NOMO-1 (cell line): ENCODE data around the gene KAT5.
"Not testable (repeated sequence)": the region's sequence is repeated elsewhere in the genome, so short reads cannot be mapped to it uniquely, and the experiment has no call there.

Source experiments
- DNase-seq, 2 experiments: peaks; one replicate each; lab custom pipeline; 2025; ENCODE audit not compliant: unreplicated experiment in 2 of 2; lab: John Stamatoyannopoulos, UW

The KAT5 gene

GRCh38 chr11:65711785-65712632 is at the start of gene KAT5:
Gene KAT5, plus strand, starts transcription at chr11:65712252. Its CDS starts 16 bp downstream, at chr11:65712268.
- peak; percentile 97 to 98 for DNase-seq

GRCh38 chr11:65662799-65663638 is 49.0 kb upstream of the KAT5 start, which contains the start of gene RELA:
Gene RELA, minus strand, starts transcription at chr11:65662916. Its CDS starts 84 bp downstream, at chr11:65662832.
- peak; percentile 91 to 96 for DNase-seq

- peak in 1 of 2 experiments; percentile 9 for DNase-seq
Observed at GRCh38 chr11:65663639-65664200, 48.3 kb upstream of the KAT5 start.

DNA sequence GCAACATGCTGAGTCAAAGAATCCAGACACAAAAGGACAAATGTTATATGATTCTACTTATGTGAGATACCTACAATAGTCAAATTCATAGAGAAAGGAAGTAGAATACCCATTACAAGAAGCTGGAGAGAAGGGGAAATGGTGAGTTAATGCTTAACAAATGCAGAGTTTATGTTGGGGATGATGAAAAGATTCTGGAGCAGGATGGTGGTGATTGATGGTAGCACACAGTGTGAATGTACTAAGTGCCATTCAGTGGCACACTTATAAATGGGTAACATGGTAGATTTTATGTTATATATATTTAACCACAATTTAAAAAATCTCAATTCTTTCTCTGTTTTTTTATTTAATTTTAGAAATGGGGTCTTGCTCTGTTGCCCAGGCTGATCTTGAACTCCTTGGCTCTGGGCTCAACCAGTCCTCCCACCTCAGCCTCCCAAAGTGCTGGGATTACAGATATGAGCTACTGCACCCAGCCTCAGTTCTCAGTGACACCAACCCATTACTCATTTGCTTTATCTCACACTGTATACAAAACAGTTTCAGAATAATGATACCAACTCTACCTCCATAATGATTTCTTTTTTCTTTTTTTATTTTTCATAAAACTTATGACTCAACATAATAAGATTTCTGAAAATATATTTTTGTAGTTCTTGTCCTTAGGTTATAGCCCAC is 39.7 kb upstream of the KAT5 start:
- DNase-seq: no peak

- no peak for DNase-seq
Observed at GRCh38 chr11:65672982-65673381, 39.1 kb upstream of the KAT5 start.

GRCh38 chr11:65680192-65680743 is 31.8 kb upstream of the KAT5 start:
- no peak for DNase-seq

- DNase-seq: not testable (repeated sequence)
Observed at GRCh38 chr11:65683480-65683879, 28.6 kb upstream of the KAT5 start.

DNA sequence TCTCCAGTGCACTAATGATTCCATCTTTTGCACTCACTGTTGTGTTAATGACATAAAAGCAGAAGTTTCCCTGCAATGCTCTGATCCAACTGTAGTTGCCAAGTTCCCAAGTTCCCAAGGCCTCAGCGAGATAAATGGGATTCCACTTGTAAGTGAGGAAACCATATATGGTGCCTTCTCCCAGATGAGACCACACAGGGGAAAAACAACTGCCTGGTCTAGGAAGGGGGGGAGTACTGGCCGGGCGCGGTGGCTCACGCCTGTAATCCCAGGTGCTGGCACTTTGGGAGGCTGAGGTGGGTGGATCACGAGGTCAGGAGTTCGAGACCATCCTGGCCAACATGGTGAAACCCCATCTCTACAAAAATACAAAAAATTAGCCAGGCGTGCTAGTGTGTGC is 26.1 kb upstream of the KAT5 start:
- DNase-seq: no peak

- not testable (repeated sequence) for DNase-seq
Observed at GRCh38 chr11:65691847-65692246, 20.2 kb upstream of the KAT5 start.

- no peak for DNase-seq
Observed at GRCh38 chr11:65692367-65692766, 19.7 kb upstream of the KAT5 start.

DNA sequence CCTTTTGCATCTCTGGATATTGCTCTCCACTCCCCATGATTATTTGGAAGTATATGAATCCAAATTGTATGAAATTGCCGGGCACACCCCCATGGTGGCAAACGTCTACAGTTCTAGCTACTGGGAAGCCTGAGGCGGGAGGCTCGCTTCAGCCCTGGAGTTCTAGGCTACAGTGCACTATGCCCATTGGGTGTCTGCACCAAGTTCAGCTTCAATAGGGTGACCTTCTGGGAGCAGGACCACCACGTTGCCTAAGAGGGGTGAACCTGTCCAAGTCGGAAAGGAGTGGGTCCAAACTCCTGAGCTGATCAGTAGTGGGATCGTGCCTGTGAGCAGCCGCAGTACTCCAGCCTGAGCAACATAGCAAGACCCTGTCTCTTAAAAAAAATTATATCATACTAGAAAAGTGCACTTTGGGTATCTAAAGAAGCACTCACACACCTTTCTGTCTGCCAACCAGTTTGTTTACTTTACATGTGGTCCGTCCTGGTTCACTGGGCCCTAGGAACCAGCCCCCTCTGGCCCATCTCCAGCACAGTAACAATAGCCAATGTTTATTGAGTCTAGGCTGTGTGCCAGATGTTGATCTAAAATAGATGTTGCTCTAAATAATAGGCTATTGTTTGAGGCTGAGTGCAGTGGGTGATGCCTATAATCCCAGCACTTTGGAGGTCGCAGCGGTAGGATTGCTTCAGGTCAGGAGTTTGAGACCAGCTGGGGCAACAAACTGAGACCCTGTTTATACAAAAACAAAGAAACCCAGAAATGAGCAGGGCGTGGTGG is 16.4 kb upstream of the KAT5 start:
- no peak for DNase-seq

DNA sequence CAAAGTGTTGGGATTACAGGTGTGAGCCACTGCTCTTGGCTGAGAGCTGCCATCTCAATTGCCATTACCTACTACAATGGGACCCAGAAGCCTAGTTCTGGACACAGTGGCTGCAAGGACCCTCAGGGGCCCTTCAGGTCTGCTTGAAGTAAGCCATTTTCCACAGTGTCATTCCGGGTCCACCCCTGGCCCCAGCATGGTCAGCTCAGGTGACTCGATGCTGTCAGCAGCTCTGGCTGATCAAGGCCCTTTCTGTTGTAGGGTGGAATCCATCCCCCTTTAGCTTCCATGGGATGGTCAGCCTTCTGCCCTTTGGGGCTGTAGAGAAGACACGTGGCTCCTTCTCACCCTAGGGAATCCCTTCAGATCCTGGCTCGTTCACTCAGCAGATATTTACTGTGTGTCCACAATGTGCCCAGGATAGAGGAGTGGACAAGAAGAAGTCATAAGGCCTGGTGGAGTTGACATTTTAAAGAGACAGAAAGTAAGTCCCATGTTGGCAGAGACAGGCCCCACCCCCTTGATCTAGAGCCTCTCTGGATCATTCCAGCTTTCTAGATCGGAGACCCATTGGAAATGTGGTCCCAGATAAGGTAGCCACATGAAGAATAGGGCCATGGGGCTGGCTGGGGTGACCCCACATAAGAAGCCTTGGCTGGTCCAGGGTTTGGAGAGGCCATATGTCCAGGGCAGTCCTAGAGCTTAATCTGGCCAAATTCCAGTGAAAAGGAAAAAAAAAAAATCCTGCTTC is 15.1 kb upstream of the KAT5 start:
- DNase-seq: no peak

DNA sequence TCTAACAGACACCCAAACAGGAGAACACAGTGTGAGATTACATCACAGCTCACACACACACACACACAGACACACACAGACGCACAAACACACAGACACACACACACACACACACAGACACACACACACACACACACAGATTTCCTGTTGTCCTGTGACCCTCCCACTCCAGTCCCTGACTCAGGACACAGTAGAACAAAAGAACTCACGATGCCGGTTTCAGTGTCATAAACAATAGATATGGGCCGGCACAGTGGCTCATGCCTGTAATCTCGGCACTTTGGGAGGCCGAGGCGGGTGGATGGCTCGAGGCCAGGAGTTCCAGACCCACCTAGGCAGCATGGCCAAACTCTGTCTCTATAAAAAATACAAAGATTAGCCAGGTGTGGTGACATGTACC is 13.8 kb upstream of the KAT5 start:
- no peak for DNase-seq

GRCh38 chr11:65699306-65699705 is 12.7 kb upstream of the KAT5 start:
- DNase-seq: no peak

- DNase-seq: peak in 1 of 2 experiments; percentile 53
Observed at GRCh38 chr11:65700399-65700798, 11.7 kb upstream of the KAT5 start.

DNA sequence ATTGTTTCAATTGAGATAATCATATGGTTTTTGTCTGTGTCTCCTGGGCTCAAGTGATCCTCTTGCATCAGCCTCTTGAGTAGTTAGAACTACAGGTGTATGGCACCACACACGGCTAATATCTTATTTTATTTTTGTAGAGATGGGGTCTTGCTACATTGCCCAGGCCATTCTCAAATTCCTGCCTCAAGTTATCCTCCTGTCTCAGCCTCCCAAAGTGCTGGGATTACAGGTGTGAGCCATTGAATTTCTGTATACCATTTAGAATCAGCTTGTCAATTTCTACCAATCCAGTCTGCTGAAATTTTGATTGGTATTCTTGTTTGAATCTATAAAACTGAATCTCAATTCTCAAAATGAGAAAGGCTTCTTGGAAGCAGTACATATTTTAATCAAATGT is 10.4 kb upstream of the KAT5 start:
- DNase-seq: no peak

- no peak for DNase-seq
Observed at GRCh38 chr11:65703846-65704245, 8.2 kb upstream of the KAT5 start.

GRCh38 chr11:65706303-65706763 is 5.7 kb upstream of the KAT5 start:
- peak in 1 of 2 experiments; percentile 12 for DNase-seq

DNA sequence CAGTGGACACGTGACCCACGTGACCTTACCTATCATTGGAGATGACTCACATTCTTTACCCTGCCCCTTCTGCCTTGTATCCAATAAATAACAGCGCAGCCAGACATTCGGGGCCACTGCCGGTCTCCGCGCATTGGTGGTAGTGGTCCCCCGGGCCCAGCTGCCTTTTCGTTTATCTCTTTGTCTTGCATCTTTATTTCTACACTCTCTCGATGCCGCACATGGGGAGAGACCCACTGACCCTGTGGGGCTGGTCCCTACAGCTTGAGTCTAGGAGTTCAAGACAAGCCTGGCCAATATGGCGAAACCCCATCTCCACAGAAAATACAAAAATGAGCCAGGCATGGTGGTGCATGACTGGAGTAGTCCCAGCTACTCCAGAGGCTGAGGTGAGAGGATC is 5.0 kb upstream of the KAT5 start:
- DNase-seq: not testable (repeated sequence)
